Stimulated activated naive CD8-positive, alpha-beta T cell treated with anti-CD3 and anti-CD28 coated beads, Interleukin-15, Interleukin-2, amounts not matched to agents 100 ng/mL and 50 ng/mL, for 24 hours (primary cell): ENCODE data around the gene ZBTB45.
"Not testable (repeated sequence)": the region's sequence is repeated elsewhere in the genome, so short reads cannot be mapped to it uniquely, and the experiment has no call there.

Experiments
- H3K27ac Mint-ChIP-seq: one replicate; pipeline ENCODE4 v1.8.0; 2021; ENCODE audit warnings: mild to moderate bottlenecking, mixed read lengths
- H3K27me3 Mint-ChIP-seq: one replicate; pipeline ENCODE4 v1.8.0; 2021; ENCODE audit warnings: mixed read lengths
- H3K36me3 Mint-ChIP-seq: one replicate; pipeline ENCODE4 v1.8.0; 2021; ENCODE audit warnings: low read depth, mixed read lengths
- H3K4me1 Mint-ChIP-seq: one replicate; pipeline ENCODE4 v1.8.0; 2021; ENCODE audit warnings: low read depth, mixed read lengths
- H3K4me3 Mint-ChIP-seq: one replicate; pipeline ENCODE4 v1.8.0; 2021; ENCODE audit warnings: mild to moderate bottlenecking, mixed read lengths
- H3K9me3 Mint-ChIP-seq: one replicate; pipeline ENCODE4 v1.8.0; 2021; ENCODE audit warnings: mixed read lengths

The ZBTB45 gene

GRCh38 chr19:58548859-58549663, 29.5 kb upstream of the ZBTB45 start:
- no peak overlapping the region for H3K27ac Mint-ChIP-seq
- H3K4me3 Mint-ChIP-seq: no peak overlapping the region
- peaks cover 49% of the 10 kb centered on the region for H3K4me1 Mint-ChIP-seq

GRCh38 chr19:58547323-58548312, 28.0 kb upstream of the ZBTB45 start:
- no peaks in the 10 kb centered on the region for H3K9me3 Mint-ChIP-seq
- H3K27ac Mint-ChIP-seq: peak overlapping the region; percentile 94
- peaks cover 68% of the 10 kb centered on the region for H3K36me3 Mint-ChIP-seq
- H3K27me3 Mint-ChIP-seq: peaks cover 2% of the 10 kb centered on the region
- peaks cover 45% of the 10 kb centered on the region for H3K4me1 Mint-ChIP-seq
- H3K4me3 Mint-ChIP-seq: peak overlapping the region; percentile 97

More at GRCh38 chr19:58548859-58549663, 29.5 kb upstream of the ZBTB45 start:
- Mint-ChIP-seq H3K36me3 (peaks cover 79% of the 10 kb centered on the region), H3K27me3 (no peaks in the 10 kb centered on the region), H3K9me3 (no peaks in the 10 kb centered on the region)

GRCh38 chr19:58546019-58546530, 26.5 kb upstream of the ZBTB45 start:
- Mint-ChIP-seq H3K36me3 (peaks cover 54% of the 10 kb centered on the region), H3K27me3 (peaks cover 5% of the 10 kb centered on the region), H3K4me3 (peak overlapping the region; percentile 97), H3K27ac (peak overlapping the region; percentile 94), H3K9me3 (no peaks in the 10 kb centered on the region), H3K4me1 (peaks cover 38% of the 10 kb centered on the region)

GRCh38 chr19:58545286-58546018, 25.8 kb upstream of the ZBTB45 start:
- H3K36me3 Mint-ChIP-seq: peaks cover 48% of the 10 kb centered on the region
- peaks cover 5% of the 10 kb centered on the region for H3K27me3 Mint-ChIP-seq
- H3K4me1 Mint-ChIP-seq: peaks cover 38% of the 10 kb centered on the region
- H3K9me3 Mint-ChIP-seq: no peaks in the 10 kb centered on the region
- H3K27ac Mint-ChIP-seq: peak overlapping the region; percentile 94
- peak overlapping the region; percentile 97 for H3K4me3 Mint-ChIP-seq

GRCh38 chr19:58544591-58545285, 25.1 kb upstream of the ZBTB45 start:
- Mint-ChIP-seq H3K4me3 (peak overlapping the region; percentile 97), H3K36me3 (peaks cover 41% of the 10 kb centered on the region), H3K4me1 (peaks cover 38% of the 10 kb centered on the region), H3K27ac (peak overlapping the region; percentile 96), H3K9me3 (no peaks in the 10 kb centered on the region), H3K27me3 (peaks cover 5% of the 10 kb centered on the region)

- H3K27me3 Mint-ChIP-seq: peaks cover 11% of the 10 kb centered on the region
- H3K9me3 Mint-ChIP-seq: no peaks in the 10 kb centered on the region
- peak within 1 kb of the TSS; percentile 96 for H3K27ac Mint-ChIP-seq
- peak within 1 kb of the TSS; percentile 97 for H3K4me3 Mint-ChIP-seq
- peaks cover 38% of the 10 kb centered on the region for H3K4me1 Mint-ChIP-seq
- H3K36me3 Mint-ChIP-seq: peaks cover 36% of the 10 kb centered on the region
Observed at GRCh38 chr19:58543826-58544590, 24.4 kb upstream of the ZBTB45 start, which contains the start of gene TRIM28. Gene TRIM28 (plus strand): TSS chr19:58544064. CDS start chr19:58544758, 694 bp downstream.

- not testable (repeated sequence) for H3K27ac Mint-ChIP-seq, H3K4me3 Mint-ChIP-seq, H3K9me3 Mint-ChIP-seq
- H3K36me3 Mint-ChIP-seq: peaks cover 30% of the 10 kb centered on the region
- peaks cover 11% of the 10 kb centered on the region for H3K27me3 Mint-ChIP-seq
- peaks cover 37% of the 10 kb centered on the region for H3K4me1 Mint-ChIP-seq
Observed at GRCh38 chr19:58542641-58543372, 23.2 kb upstream of the ZBTB45 start.

GRCh38 chr19:58539169-58539559, 19.6 kb upstream of the ZBTB45 start:
- not testable (repeated sequence) for H3K9me3 Mint-ChIP-seq, H3K4me3 Mint-ChIP-seq, H3K27ac Mint-ChIP-seq, H3K36me3 Mint-ChIP-seq
- H3K27me3 Mint-ChIP-seq: peaks cover 11% of the 10 kb centered on the region
- H3K4me1 Mint-ChIP-seq: peaks cover 16% of the 10 kb centered on the region

GRCh38 chr19:58538257-58539168, 18.9 kb upstream of the ZBTB45 start:
- Mint-ChIP-seq H3K4me3 (peak overlapping the region; percentile 80), H3K36me3 (no peaks in the 10 kb centered on the region), H3K27me3 (peaks cover 11% of the 10 kb centered on the region), H3K4me1 (peaks cover 10% of the 10 kb centered on the region), H3K27ac (peak overlapping the region; percentile 71), H3K9me3 (no peaks in the 10 kb centered on the region)

- Mint-ChIP-seq H3K4me1 (peaks cover 9% of the 10 kb centered on the region), H3K27ac (peak overlapping the region; percentile 71), H3K36me3 (no peaks in the 10 kb centered on the region), H3K4me3 (no peak overlapping the region), H3K9me3 (no peaks in the 10 kb centered on the region), H3K27me3 (peaks cover 6% of the 10 kb centered on the region)
Observed at GRCh38 chr19:58536852-58537798, 17.5 kb upstream of the ZBTB45 start.

- H3K36me3 Mint-ChIP-seq: no peaks in the 10 kb centered on the region
Observed at GRCh38 chr19:58535857-58536256, 16.2 kb upstream of the ZBTB45 start.

More at GRCh38 chr19:58535857-58536256, 16.2 kb upstream of the ZBTB45 start:
- Mint-ChIP-seq H3K9me3 (no peaks in the 10 kb centered on the region), H3K4me1 (peaks cover 9% of the 10 kb centered on the region), H3K27me3 (peaks cover 6% of the 10 kb centered on the region), H3K4me3 (no peak overlapping the region), H3K27ac (no peak overlapping the region)
